Glomerular visceral epithelial cell (primary cell): ENCODE data around the gene KCTD2.

ENCODE experiments used
- DNase-seq: peaks from one replicate; pipeline ENCODE4 v3.0.0-alpha.2; 2016; ENCODE audit errors: extremely low spot score

KCTD2 gene

DNA sequence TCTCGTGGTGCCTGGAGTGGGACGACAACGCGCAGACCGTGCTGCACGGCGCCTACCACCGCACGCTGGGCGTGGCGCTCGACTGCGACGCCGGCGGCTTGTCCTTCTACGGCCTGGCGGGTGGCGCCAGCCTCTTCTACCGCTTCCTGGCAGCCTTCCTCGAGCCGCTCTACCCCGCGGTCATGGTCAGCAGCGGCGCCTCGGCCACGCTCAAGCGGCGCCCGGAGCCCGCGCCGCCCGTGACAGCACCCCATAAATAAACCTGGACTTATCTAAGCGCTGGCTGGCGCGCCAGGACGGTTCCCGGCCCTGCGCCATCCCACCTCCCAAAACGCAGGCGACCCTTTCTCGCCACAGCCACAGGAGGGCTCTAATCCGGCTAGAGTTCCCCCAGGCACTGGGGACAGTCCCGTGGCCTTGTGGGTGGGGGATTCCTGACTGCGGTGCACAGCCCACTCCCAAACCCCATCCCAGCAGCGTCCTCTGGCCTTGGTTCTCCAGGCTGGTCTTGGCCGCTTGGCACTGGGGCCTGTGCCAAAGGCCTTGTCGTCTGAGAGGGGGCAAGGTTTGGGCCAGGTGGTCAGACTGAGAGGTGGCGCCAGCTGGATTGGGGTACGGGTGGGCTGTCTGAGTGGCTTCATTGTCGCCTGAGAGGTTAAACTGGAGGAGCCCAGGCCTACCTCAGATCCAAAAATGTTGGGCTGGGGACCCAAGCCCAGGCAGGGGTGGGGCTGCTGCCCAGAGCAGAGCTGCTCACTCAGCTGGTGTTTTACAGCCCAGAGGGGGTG is 30.7 kb downstream of the KCTD2 start:
- DNase-seq = peak; percentile 33

DNA sequence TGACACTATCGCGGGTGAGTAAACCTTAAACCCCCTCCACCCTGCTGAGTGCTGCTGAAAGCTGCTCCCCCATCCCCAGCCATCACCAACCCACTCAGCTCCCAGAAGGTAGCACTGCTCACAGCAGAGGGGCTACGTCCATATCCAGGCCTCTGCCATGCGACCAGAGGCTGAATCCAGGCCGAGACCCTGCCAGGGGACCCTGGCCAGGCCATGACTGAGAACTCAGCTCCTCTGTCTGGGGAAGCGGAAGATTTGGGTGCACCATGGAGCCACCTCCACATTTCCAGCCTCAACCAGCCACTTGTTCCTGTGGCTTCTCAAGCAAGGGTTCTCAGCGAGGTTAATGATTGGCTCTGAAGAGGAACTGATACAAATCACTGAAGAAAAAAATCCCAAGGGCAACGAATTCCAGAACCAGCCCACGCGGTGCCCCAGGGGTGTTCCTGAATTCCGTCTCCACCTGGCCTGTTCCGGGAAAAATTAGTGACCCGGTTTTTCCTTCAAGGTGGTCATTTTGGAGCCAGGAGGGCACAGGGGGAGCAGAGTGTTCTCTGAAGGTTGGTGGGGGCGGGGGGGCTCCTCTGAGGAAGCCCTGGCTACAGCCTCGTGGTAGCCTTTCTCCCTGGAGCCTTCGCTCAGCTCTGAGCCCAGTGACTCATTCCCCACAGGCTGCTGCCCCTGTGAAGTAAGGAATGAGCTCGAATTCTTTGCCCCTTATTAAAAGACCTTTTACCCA is 31.4 kb downstream of the KCTD2 start:
- DNase-seq = peak; percentile 83

DNA sequence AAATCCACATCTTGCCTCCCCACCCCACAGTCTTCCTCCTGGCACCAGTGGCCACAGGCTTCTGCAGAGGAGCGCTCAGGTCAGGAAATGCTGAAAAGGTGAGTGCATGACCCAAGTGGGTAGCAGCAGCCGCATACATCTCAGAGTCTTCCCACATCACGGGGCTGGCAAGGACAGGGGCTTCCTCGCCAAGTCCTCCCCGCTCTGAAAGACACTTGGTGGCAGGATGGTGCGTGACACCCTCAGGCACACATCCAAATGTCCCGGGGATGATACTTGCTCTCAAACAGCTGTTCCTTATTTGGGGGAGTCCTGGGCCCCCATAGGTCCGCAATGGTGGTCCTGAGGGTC is 32.0 kb downstream of the KCTD2 start:
- DNase-seq = no peak

DNA sequence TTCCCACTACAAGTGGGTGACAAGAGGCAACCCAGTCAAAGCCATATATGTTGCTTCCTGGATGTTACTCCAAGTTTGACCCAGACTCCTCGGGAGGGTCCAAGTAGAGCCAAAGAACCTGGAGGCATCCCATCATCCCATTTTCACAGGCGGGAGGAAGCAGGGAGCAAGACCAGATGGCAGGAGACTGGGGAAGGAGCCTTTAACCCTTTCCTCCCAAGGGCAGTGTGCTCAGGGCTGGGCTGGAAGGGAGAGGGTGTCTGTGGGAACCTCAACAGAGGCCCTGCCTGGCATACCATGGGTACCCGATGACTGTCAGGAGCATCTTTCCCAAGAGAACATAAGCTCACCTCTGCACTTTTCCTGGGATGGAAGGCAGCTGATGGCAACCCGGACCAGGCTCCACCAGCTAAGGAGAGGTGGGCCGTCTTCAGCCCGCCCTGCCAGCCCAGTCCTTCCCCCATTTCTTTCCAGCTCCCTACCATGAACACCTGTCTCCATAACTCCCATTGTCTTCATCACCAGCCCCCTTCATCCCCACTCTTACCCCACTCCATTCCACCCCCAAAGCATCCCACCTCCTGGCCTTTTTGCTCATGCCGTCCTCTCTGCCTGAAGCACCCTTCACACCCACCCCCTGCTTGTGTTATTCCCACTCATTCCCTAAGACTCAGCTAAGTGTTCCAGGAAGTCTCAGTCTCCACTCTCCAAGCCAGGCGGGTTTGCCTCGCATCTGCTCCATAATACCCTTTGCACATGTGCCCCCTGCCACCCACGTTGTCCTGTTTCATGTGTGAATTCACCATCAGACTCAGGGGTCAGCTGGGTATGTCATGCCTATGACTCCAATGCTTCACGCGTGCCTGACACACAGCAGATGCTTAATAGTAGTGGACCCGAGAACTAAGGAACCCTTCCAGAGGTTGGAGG is 34.9 kb downstream of the KCTD2 start:
- DNase-seq = no peak

DNA sequence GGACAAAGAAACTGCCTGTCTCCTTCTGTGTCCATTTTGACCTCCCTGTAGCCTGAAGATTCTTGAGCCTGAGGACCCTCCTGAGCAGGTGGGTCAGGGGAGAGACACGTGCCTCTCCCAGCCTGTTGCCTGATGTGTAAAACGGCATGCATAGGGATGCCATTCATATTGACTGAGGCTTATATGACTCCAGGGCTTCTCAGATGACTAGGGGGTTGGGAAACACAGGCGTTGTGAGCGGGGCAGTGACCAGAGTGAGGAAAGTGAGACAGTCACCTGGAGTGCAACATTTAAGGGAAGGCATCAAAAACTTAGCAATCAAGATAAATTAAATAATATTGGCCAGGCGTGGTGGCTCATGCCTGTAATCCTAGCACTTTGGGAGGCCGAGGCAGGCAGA is 35.7 kb downstream of the KCTD2 start:
- DNase-seq = no peak

DNA sequence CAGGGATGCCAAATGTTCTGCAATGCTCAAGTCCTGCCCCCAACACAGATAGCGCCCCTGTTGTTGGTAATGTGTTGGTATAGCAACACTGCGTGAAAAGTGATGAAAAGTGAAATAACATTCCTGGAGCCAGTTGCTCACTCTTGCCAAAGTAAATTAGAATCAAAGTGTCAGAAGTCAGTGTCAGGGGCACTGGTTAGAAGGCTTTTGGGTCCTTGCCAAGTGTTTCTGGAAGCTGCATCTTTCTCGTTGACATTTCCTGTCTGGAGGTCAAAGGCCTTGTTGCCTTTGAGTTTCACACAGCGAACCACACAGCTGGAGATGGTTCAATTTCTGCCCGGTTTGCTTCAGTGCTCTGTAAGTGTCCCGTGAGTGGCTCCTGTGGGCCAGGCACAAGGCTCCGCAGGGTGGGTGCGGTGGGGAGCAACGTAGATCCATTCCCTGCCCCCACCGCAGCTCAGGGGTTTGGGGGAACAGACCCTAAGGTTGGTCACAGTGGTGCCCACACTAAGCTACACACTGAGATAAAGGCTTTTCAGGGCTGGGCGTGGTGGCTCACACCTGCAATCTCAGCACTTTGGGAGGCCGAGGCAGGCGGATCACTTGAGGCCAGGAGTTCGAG is 37.1 kb downstream of the KCTD2 start:
- DNase-seq = peak; percentile 26

DNA sequence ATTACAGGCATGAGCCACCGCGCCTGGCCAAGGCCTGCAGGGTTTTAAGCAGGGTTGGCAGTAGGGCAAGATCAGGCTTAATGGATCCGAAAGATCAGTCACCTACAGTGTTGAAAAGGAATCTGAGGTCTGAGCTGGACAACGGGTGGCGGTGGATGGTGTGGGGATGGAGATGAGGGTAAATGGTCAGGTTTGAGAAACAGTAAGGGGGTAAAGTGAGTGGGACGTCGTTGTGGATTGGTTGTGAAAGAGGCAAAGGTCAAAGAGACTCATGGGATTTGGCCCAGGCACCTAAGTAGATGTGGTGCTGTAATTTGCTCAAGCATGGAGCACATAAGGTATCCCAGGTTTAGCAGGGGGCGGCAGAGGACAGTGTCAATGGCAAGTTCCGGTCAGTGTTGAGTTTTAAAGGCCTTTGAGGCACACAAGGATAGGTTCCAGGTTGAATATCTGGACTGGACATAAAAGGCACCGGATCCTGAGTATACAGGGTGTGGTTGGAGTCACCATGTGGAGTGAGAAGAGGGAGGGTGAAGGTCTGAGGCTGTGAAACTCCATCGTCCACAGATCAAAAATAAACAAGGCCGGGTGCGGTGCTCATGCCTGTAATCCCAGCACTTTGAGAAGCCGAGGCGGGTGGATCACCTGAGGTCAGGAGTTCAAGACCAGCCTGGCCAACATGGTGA is 39.6 kb downstream of the KCTD2 start:
- DNase-seq = no peak

DNA sequence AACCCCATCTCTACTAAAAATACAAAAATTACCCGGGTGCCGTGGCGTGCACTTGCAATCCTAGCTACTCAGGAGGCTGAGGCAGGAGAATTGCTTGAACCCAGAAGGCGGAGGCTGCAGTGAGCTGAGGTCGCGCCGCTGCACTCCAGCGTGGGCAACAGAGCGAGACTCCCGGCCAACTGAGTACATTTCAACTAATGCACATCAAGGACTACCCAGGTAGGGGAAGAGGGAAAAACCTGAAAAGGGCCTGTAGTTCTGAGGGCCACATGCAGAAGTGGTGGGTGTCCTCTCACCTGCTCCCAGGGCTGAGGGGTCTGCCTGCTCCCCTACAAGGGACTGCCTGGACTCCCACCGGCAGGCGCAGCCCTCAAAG is 40.1 kb downstream of the KCTD2 start:
- no peak for DNase-seq

DNA sequence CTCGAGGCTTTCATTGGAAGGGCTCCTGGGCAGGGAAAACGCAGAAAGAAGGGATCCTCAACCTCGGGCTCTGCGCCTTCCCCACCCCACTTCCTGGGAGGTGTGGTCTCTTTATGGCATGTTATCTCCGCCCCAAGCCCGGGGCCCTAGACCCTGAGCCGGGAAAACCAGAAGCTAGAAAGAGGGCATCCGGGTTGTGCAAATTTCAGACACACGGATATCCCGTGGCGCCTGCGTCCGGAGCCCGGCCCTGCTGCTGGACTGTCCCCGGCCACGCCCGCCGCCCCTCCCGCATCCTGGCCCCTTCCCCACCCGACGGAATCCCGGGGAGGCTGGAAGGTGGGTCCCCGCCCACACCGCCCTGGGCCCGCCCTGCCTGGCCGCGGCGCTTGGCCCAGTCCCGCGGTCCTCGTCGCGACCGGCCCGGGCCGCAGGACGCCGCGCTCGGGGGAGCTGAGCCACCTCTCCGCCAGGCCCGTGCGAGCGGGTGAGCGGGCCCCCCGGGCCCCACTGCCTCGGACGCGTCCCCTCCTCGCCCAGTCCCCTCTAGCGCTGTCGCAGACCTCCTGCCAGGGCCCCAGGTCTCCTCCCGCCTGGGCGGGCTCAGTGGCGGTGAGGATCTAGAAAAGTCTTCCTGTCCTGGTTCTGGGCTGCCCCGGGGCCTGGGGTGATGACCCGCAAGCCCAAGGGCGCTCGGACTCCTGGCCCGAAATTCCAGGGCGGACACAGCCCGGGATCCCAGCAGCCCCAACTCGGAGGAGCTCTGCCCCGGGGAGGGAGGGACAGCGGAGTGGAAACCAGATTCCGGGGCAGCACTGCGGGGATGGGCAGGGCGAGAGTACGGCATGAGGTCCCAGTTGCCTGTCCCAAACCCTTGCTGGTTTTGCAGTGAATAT is 40.8 kb downstream of the KCTD2 start, which contains the start of gene SLC16A5:
Gene SLC16A5, plus strand, starts transcription at position 397 of the 896 bp plus-strand sequence. CDS start 5,683 bp downstream, outside the sequence.
- peak; percentile 95 for DNase-seq

DNA sequence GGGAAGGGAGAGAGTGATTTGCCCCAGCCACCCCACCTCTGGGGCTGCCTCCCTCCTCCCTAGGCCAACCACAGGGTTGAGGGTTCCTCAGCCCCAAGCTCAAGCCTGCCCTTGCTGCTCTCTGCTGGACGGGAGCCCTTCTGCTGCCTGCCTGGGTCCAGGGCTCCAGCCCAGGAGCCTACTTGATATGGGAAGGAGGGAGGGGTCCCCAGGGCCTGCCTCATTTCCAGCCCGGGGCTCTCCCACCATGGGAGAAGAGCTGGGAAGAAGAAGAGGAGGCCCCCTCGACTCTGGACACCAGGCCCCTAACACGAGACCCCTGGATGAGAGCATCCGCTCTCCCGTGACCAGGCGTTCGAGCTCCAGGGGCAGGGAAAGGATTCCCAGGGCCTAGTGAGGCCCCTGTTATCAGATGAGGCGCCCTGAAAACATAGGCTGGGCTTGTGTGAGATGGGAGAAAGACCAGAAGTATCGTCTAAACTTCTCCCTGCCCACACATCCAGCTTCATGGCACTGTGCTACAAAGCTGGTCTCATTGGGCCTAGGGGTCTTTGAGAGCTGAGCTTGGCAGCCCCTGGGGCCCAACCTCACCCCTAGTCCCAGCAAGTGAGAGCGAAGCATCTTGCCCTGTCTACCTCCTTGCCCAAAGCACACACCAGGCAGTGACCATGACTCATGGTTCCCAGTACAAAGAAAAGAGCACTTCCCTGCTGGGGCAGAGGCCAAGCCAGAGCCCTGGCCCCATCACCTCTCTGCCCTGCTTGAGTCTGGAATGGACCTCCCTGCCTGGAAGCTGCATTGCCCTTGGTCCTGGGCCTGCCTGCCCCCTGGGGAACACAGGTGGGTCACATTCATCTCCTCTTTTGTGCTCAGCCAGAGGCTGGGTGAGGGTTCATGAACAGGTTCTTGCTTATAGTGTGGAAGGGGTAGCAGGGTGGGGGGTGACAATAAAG is 41.7 kb downstream of the KCTD2 start:
- DNase-seq = peak; percentile 54

DNA sequence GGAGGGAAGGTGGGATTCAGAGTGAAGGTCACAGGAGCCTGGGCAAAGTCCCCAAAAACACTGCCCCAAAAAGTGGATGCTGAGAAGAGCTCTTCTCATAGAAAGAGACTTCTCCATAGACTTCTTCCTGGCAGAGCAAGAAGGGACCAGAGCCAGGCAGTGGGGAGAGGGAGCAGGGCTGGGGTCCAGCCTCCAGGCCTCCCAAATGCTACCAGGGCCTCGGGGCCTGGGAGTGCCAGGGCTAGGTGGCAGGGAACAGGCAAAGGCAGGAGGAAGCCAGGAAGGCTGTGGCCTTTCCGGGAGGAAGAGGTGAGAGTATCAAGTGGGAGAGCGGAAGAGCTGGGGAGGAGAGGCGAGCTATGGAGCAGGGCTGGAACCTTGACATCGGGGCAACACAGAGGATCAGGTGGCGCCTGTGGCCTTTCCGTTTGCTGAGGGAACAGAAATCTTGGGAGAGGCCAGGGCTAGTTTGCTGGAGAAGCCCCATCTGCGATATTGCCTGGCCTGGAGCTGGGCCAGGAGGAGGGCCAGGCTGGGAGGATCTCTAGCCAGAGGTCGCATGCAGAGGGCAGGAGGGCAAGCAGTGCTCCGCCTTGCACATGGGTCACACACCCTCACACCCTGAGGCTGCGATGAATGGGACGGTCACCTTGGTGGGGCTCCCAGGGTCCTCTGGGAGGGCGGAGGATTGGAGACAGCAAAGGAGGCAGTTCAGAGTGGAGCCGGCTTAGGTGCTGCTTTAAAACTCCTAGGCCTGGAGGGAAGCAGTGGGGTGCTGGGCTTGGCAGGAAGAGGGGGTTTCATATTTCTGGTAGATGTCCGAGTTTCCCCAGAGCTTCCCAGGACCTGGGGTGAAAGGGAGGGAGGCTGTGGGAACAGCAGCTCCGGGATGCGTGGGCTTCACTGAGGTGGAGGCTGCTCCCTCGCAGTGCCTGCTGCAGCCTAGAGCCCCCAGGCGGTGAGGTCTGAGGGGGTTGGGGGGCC is 44.1 kb downstream of the KCTD2 start:
- DNase-seq = no peak

DNA sequence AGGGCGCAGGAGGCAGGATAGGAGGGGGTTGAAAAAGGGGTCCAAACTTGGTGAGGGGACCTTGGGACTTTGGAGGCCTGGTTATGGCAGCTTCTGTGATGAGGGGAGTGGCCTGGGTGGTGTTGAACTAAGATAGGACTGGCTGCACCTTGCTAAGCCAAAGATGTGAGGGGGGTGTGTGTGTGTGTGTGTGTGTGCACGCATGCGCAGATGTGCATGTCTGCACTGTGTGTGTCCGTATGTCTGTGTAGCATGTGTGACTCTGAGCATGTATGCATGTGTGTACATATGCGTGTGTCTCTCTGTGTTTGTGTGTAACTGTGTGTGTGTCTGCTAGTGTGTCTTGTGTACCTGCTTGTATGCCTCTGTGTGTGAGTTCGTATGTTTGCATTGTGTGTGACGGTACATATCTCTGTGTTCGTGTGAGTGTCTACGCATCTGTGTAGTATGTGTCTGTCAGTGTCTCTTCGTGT is 44.9 kb downstream of the KCTD2 start:
- no peak for DNase-seq

DNA sequence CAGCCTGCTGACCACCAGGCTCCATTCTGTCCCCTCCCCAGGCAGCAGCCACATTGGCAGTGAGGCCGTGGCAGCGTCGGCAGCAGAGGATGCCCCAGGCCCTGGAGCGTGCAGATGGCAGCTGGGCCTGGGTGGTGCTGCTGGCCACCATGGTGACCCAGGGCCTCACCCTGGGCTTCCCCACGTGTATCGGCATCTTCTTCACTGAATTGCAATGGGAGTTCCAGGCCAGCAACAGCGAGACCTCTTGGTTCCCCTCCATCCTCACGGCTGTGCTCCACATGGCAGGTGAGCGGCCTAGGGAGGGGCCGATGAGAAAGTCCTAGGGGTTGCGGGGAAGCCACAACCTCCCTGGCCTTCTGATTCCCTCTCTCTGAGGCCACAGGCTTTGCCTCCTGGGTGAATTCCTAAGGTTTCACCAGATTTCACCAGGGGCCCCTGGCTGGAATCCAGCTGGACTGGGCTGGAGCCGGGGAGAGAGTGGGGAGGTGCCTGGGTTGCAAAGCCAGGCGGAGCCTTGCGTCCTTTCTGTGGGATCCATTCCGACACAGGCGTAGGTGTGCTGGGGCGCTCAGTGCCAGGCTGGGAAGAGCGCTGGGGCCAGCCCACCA is 46.6 kb downstream of the KCTD2 start:
- DNase-seq = no peak

DNA sequence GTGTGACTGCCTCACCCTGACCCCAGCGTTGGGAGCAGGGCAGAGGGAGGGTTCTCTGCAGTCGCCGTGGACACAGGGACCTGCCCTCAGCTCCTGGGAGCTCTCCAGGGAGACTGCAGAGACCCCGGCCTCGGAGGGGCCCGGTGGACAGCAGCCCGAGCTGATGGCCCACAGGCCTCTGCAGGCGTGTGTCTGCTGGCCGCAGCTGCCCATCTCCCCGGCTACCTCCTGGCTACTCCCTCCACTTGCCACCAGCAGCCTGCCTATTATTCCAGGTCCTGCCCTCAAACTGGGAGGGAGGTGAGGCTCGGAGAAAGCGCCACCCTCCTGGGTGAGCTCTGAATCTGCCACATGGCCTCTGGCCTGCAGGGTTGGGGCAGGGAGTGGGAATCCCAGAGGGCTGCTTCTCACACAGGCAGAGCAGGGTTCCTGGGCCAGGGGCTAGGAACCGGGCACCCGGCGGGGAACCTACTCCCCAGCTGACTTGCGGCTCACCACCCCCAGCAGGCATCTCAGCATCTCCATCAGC is 47.9 kb downstream of the KCTD2 start:
- no peak for DNase-seq

DNA sequence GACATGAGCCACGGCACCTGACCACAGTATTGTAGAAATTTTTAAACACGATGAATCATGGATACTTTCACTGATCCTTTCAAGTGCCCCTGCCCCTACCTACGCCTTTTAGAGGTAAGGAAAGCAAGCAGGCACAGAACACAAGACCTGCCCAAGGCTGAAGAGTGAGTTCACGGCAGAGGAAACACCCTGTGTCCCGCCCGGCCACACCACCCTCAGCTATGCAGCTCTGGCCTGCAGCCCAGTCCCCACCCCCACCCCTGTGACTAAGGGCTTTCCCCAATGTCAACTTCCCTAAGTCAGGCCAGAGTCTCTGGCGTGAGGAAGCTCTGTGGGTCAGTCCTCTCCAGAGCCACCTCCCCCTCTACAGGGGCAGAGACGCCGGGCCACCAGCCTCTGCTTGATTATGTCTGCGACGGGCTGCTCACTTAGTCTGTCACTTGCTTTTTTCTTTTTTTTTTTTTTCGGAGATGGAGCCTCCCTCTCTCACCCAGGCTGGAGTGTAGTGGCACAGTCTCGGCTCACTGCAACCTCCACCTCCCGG is 49.1 kb downstream of the KCTD2 start:
- peak; percentile 95 for DNase-seq

DNA sequence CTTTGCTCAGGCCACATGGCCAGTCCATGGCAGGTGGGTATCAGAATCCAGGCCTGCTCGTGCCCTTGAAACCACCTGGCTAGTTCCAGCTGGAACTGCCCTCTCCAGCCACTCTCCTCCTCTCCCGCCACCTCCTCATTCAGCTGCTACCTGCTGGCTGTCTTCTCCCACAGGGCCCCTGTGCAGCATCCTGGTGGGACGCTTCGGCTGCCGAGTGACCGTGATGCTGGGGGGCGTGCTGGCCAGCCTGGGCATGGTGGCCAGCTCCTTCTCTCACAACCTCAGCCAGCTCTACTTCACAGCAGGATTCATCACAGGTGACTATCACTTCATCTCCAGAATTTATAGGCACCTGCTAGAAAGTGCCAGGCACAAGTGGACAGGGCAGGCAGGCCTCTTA is 50.8 kb downstream of the KCTD2 start:
- DNase-seq = no peak

DNA sequence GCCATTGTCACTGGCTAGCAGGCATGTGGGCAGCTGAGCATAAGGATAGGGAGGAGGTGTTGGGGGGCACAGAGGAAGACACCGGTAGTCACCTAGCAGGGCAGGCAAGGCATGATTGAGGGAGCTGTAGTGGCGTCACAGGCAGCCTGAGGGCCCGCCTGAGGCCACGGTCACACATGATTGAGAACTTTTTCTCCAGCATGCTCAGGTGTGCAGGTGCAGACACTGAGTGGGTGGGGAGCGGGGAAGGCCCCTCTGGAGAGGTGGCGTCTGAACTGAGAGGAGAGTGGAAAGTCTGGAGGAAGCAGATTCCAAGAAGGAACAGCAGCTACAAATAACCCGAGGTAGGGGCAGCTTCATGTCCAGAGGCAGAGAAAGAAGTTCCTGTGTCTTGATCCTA is 51.8 kb downstream of the KCTD2 start:
- no peak for DNase-seq
